Activated T-helper 17 cell treated with anti-CD3 and anti-CD28 coated beads, Interleukin-2, amount 50 U/mL, for 72 hours (primary cell): ENCODE data around the gene FDXR. TPM values are rescaled to one million over a fixed set of nuclear protein-coding genes. Genes with fewer than 3 reads are reported as not detected.

Experiments
- ATAC-seq: fragments of 150-1000 bp; cut with Tn5 transposase; replicated peaks from 2 replicates; pipeline ENCODE4 v1.10.0; 2021; ENCODE audit warnings: mild to moderate bottlenecking, moderate library complexity
- H3K27ac Mint-ChIP-seq: one replicate; pipeline ENCODE4 v1.8.0; 2022; ENCODE audit warnings: mixed read lengths
- H3K27me3 Mint-ChIP-seq: one replicate; pipeline ENCODE4 v1.8.0; 2022; ENCODE audit warnings: mixed read lengths
- H3K36me3 Mint-ChIP-seq: one replicate; pipeline ENCODE4 v1.8.0; 2022; ENCODE audit warnings: low read depth, mild to moderate bottlenecking, mixed read lengths
- H3K4me1 Mint-ChIP-seq: one replicate; pipeline ENCODE4 v1.8.0; 2022; ENCODE audit warnings: mixed read lengths
- H3K4me3 Mint-ChIP-seq: one replicate; pipeline ENCODE4 v1.8.0; 2022; ENCODE audit warnings: mild to moderate bottlenecking, mixed read lengths
- H3K9me3 Mint-ChIP-seq: one replicate; pipeline ENCODE4 v1.8.0; 2022; ENCODE audit warnings: mixed read lengths
- total RNA-seq, 2 donors: library from RNA; stranded (reverse); gene quantifications; one replicate each; pipeline ENCODE4 v1.2.3, GENCODE V29; 2022

FDXR gene
- total RNA-seq, 2 donors from 2014 or later = 56.7 to 58.4 TPM

DNA sequence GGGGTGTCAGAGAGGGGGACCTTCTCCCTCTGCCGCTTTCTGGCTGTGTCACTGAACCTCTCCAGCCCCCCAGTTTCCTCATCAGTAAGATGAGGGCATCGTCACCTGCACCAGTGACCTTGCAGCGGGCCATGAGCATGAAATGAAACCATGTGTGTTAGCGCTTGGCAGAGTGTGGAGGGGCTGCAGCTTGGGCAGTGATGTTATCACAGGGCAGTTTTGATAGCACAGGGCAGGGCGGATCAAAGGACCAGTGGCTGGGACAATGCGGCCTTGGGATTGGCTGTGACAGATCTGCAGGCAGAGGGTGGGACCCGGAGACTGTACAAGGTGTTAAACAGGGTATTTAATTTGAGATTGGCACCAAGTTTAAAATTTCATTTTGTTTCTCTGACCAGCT, 57.7 kb downstream of the FDXR start:
- Mint-ChIP-seq H3K9me3 (no peaks in the 10 kb centered on the region), H3K4me1 (peaks cover 1% of the 10 kb centered on the region), H3K27me3 (no peaks in the 10 kb centered on the region), H3K36me3 (peaks cover 68% of the 10 kb centered on the region), H3K27ac (no peak overlapping the region), H3K4me3 (no peak overlapping the region)
- no peak for ATAC-seq

DNA sequence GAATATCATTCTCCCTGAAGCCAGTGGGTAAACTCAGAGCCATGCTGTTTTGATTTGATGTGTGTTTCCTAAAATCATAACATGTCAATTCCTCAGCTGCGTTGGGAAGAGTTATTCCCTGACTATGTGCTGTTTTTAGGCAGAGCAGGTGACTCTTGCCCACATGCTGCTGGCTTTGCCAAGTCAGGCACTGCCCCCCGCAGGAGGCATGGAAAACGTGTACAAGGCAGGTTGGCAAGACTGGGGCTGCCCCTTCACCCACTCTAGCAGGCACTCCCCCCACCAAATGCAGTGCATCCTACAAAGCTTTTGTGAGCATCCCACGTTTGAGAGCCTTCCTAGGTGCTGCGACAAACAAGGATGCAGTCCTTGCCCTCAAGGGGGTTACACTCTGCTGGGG, 58.3 kb downstream of the FDXR start:
- Mint-ChIP-seq H3K4me1 (peaks cover 4% of the 10 kb centered on the region), H3K27me3 (no peaks in the 10 kb centered on the region), H3K36me3 (peaks cover 66% of the 10 kb centered on the region), H3K27ac (no peak overlapping the region), H3K4me3 (no peak overlapping the region), H3K9me3 (no peaks in the 10 kb centered on the region)
- no peak for ATAC-seq

Other genes starting within 250 kb of the FDXR start
- gene CD300E, start 249.3 kb downstream of the FDXR start, total RNA-seq = not detected
- not detected for gene CD300LF, start 160.1 kb downstream of the FDXR start, total RNA-seq
- 1 to 10 TPM; 2.5 to 3.4 TPM for gene RAB37, start 135.7 kb downstream of the FDXR start, total RNA-seq
- 100 to 1,000 TPM in 1 of 2 donors, 10 to 100 TPM in 1; 76.2 to 160 TPM for gene NHERF1, start 124.4 kb downstream of the FDXR start, total RNA-seq
- gene NAT9, start 96.6 kb downstream of the FDXR start, total RNA-seq = 10 to 100 TPM; 31.6 to 39.2 TPM
- gene GRIN2C, start 13.1 kb downstream of the FDXR start, total RNA-seq = 1 to 10 TPM in 1 of 2 donors, under 1 TPM in 1; 0.65 to 1.2 TPM
- not detected for gene FADS6, start 20.6 kb upstream of the FDXR start, total RNA-seq
- not detected for gene USH1G, start 50.3 kb upstream of the FDXR start, total RNA-seq
- gene OTOP2, start 51.3 kb upstream of the FDXR start, total RNA-seq = not detected
- gene OTOP3, start 62.9 kb upstream of the FDXR start, total RNA-seq = not detected
- gene HID1, start 99.8 kb upstream of the FDXR start, total RNA-seq = 1 to 10 TPM; 1.2 to 2.8 TPM
- gene CDR2L, start 114.6 kb upstream of the FDXR start, total RNA-seq = 1 to 10 TPM in 1 of 2 donors, under 1 TPM in 1; 0.56 to 1.2 TPM
- 10 to 100 TPM; 25.4 to 48.2 TPM for gene MRPL58, start 139.7 kb upstream of the FDXR start, total RNA-seq
- gene ATP5PD, start 174.0 kb upstream of the FDXR start, total RNA-seq = 100 to 1,000 TPM; 164 to 216 TPM
- gene KCTD2, start 174.2 kb upstream of the FDXR start, total RNA-seq = 10 to 100 TPM; 21.3 to 22.1 TPM
- 10 to 100 TPM in 1 of 2 donors, 1 to 10 TPM in 1; 5.4 to 14.6 TPM for gene SLC16A5, start 215.0 kb upstream of the FDXR start, total RNA-seq
- gene ARMC7, start 237.0 kb upstream of the FDXR start, total RNA-seq = 10 to 100 TPM; 10.3 to 14.5 TPM